ENCODE results near the gene IL22. TPM values are rescaled to one million over a fixed set of nuclear protein-coding genes. Genes with fewer than 3 reads are reported as not detected.

Gene IL22
- total RNA-seq, 1 experiment from 2014 or later: not detected

- no peak overlapping the region for H2AFZ ChIP-seq (ENCODE audit: low read depth, low read length, poor library complexity, severe bottlenecking)
- CTCF ChIA-PET: no interaction called here
- no peaks in the 10 kb centered on the region for H3K27me3 ChIP-seq (ENCODE audit: insufficient read depth, low read length)
- no peaks in the 10 kb centered on the region for H3K9me3 ChIP-seq (ENCODE audit: control insufficient read depth in 1 of 2, insufficient read depth in 1 of 2, low read depth in 1 of 2, low read length in 2 of 2)
- H3K4me1 ChIP-seq (ENCODE audit: control insufficient read depth in 1 of 2, insufficient read depth in 2 of 2, low read length in 2 of 2): no peaks in the 10 kb centered on the region; a peak in 1 of 4 replicates
- TF ChIP-seq EZH2 (IDR thresholded peaks at IDR 0.05): no peak
- TF ChIP-seq POLR2AphosphoS5 (IDR thresholded peaks at IDR 0.05; ENCODE audit: low read depth, low read length): no peak
- TF ChIP-seq FOSL1 (IDR thresholded peaks at IDR 0.05; ENCODE audit: low read depth): no peak
- no peak for TF ChIP-seq RAD21 (IDR thresholded peaks at IDR 0.05; ENCODE audit: low read depth)
- TF ChIP-seq CTCF (IDR thresholded peaks at IDR 0.05 in 2 of 3, conservative IDR thresholded peaks at IDR 0.05 in 1 of 3; ENCODE audit: borderline replicate concordance in 1 of 3, insufficient read depth in 1 of 3, low read depth in 2 of 3, low read length in 2 of 3): no peak
- TF ChIP-seq ZFX (IDR thresholded peaks at IDR 0.05): no peak
- TF ChIP-seq, protein P1, sequence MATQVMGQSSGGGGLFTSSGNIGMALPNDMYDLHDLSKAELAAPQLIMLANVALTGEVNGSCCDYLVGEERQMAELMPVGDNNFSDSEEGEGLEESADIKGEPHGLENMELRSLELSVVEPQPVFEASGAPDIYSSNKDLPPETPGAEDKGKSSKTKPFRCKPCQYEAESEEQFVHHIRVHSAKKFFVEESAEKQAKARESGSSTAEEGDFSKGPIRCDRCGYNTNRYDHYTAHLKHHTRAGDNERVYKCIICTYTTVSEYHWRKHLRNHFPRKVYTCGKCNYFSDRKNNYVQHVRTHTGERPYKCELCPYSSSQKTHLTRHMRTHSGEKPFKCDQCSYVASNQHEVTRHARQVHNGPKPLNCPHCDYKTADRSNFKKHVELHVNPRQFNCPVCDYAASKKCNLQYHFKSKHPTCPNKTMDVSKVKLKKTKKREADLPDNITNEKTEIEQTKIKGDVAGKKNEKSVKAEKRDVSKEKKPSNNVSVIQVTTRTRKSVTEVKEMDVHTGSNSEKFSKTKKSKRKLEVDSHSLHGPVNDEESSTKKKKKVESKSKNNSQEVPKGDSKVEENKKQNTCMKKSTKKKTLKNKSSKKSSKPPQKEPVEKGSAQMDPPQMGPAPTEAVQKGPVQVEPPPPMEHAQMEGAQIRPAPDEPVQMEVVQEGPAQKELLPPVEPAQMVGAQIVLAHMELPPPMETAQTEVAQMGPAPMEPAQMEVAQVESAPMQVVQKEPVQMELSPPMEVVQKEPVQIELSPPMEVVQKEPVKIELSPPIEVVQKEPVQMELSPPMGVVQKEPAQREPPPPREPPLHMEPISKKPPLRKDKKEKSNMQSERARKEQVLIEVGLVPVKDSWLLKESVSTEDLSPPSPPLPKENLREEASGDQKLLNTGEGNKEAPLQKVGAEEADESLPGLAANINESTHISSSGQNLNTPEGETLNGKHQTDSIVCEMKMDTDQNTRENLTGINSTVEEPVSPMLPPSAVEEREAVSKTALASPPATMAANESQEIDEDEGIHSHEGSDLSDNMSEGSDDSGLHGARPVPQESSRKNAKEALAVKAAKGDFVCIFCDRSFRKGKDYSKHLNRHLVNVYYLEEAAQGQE (IDR thresholded peaks at IDR 0.05; ENCODE audit: low read depth): no peak
- no peak for TF ChIP-seq ELF1 (IDR thresholded peaks at IDR 0.05; ENCODE audit: borderline replicate concordance, low read depth)
- no peak for TF ChIP-seq SRF (IDR thresholded peaks at IDR 0.05; ENCODE audit: low read depth)
- no peak for TF ChIP-seq YY1 (IDR thresholded peaks at IDR 0.05; ENCODE audit: extremely low read depth, insufficient replicate concordance, low read depth, low read length)
- TF ChIP-seq TCF7L2 (IDR thresholded peaks at IDR 0.05; ENCODE audit: borderline replicate concordance, extremely low read depth, insufficient read depth, insufficient read length): no peak
- no peak for TF ChIP-seq CEBPB (IDR thresholded peaks at IDR 0.05; ENCODE audit: low read depth)
- no peak for TF ChIP-seq ATF3 (IDR thresholded peaks at IDR 0.05)
- no peak for TF ChIP-seq SIN3A (IDR thresholded peaks at IDR 0.05; ENCODE audit: low read depth)
- TF ChIP-seq POLR2A (IDR thresholded peaks at IDR 0.05; ENCODE audit: borderline replicate concordance, extremely low read depth, insufficient read depth, insufficient read length): no peak
- no peaks in the 10 kb centered on the region for H3K9me2 ChIP-seq (ENCODE audit: insufficient read depth)
- no peak overlapping the region for H3K27ac ChIP-seq (ENCODE audit: low read depth, low read length)
- no peaks in the 10 kb centered on the region for H3K79me2 ChIP-seq (ENCODE audit: insufficient read depth, low read length)
- H3K36me3 ChIP-seq (ENCODE audit: control insufficient read depth in 1 of 2, insufficient read depth in 2 of 2, low read length in 2 of 2): no peaks in the 10 kb centered on the region
- no peaks in the 10 kb centered on the region for H4K20me1 ChIP-seq (ENCODE audit: insufficient read depth)
- ATAC-seq: no peak
- no peak overlapping the region for H3K4me3 ChIP-seq (replicated peaks in 1 of 2; ENCODE audit: low read depth in 1 of 2, low read length in 2 of 2)
- H3K4me2 ChIP-seq (ENCODE audit: low read length): no peak overlapping the region
- POLR2A ChIA-PET: no interaction called here
- DNase-seq (ENCODE audit: low read depth, low spot score): no peak
- RAD21 ChIA-PET (ENCODE audit: low non-redundant PET in 1 of 2, low total read pairs in 2 of 2, uncharacterized antibody in 2 of 2, unreplicated experiment in 2 of 2): no interaction called here
- H3K9ac ChIP-seq (ENCODE audit: low read length): no peak overlapping the region
- intact Hi-C loops (cut with micrococcal nuclease): no loop called here
- BruUV-seq (replicated peaks): no TSS peak
Measured at GRCh38 chr12:68245180-68246021, 8.0 kb downstream of the IL22 start.
